NCI-H2171 treated with DMSO at 0.1 percent for 48 hours (cell line): ENCODE data around the gene FDX2.
"Not testable (repeated sequence)": the region's sequence is repeated elsewhere in the genome, so short reads cannot be mapped to it uniquely, and the experiment has no call there.

Source experiments
- DNase-seq: peaks from one replicate; lab custom pipeline; 2025; lab: John Stamatoyannopoulos, UW

Gene FDX2

GRCh38 chr19:10284065-10284959 lies 31.5 kb downstream of the FDX2 start:
- DNase-seq, result no peak

GRCh38 chr19:10283301-10284064 lies 32.3 kb downstream of the FDX2 start:
- no peak for DNase-seq

GRCh38 chr19:10282043-10282442 lies 33.8 kb downstream of the FDX2 start:
- DNase-seq, result not testable (repeated sequence)

- DNase-seq, result no peak
Measured at GRCh38 chr19:10279737-10280442, 35.9 kb downstream of the FDX2 start.

- no peak for DNase-seq
Measured at GRCh38 chr19:10278935-10279334, 36.9 kb downstream of the FDX2 start.

- DNase-seq, result no peak
Measured at GRCh38 chr19:10277795-10278589, 37.8 kb downstream of the FDX2 start.

- DNase-seq, result no peak
Measured at GRCh38 chr19:10274589-10274988, 41.2 kb downstream of the FDX2 start.

- DNase-seq, result no peak
Measured at GRCh38 chr19:10271543-10272086, 44.2 kb downstream of the FDX2 start.

GRCh38 chr19:10270616-10271394 lies 45.0 kb downstream of the FDX2 start, which contains the start of gene ICAM1:
Gene ICAM1 (plus strand): TSS chr19:10271120. CDS start chr19:10271160, 40 bp downstream.
- peak; percentile 5 for DNase-seq

- DNase-seq, result no peak
Measured at GRCh38 chr19:10270180-10270615, 45.6 kb downstream of the FDX2 start.

GRCh38 chr19:10269333-10270179 lies 46.3 kb downstream of the FDX2 start:
- DNase-seq, result peak; percentile 57

GRCh38 chr19:10268071-10268470 lies 47.7 kb downstream of the FDX2 start:
- DNase-seq, result no peak

GRCh38 chr19:10266706-10267105 lies 49.1 kb downstream of the FDX2 start:
- no peak for DNase-seq

GRCh38 chr19:10262771-10263170 lies 53.0 kb downstream of the FDX2 start:
- DNase-seq, result no peak

- DNase-seq, result no peak
Measured at GRCh38 chr19:10260141-10260584, 55.7 kb downstream of the FDX2 start.
